Heart right ventricle (tissue), 16 donors: Measurements from ENCODE around the gene KRT39. TPM values are rescaled to one million over a fixed set of nuclear protein-coding genes. Genes with fewer than 3 reads are reported as not detected.
"Not testable (repeated sequence)": the region's sequence is repeated elsewhere in the genome, so short reads cannot be mapped to it uniquely, and the experiment has no call there.

ENCODE experiments used
- ATAC-seq, 8 donors: fragments of 200-7000 bp; cut with Tn5 transposase; one replicate each; pipeline ENCODE4 v1.9.1; 2020; ENCODE audit warnings: mild to moderate bottlenecking in 8 of 8, moderate library complexity in 8 of 8, moderate number of reproducible peaks in 1 of 8
- DNase-seq, 2 donors: peaks; one replicate each; pipeline ENCODE4 v3.0.0-alpha.2; 2020
- H3K27ac ChIP-seq, 10 donors: fragments of 200-600 bp; sonication (generic) in 2 of 10; one replicate each; pipeline versions ENCODE4 v1.5.0 to v1.8.0; 2020 to 2022; ENCODE audit warnings: mild to moderate bottlenecking in 3 of 10
- H3K27me3 ChIP-seq, 7 donors: fragments of 200-600 bp; one replicate each; pipeline ENCODE4 v1.8.0; 2021 to 2022; ENCODE audit warnings: mild to moderate bottlenecking in 2 of 7
- H3K36me3 ChIP-seq, 9 donors: fragments of 200-600 bp; sonication (generic) in 1 of 9; one replicate each; pipeline versions ENCODE4 v1.5.0 to v1.8.0; 2020 to 2022; ENCODE audit warnings: mild to moderate bottlenecking in 2 of 9
- H3K4me1 ChIP-seq, 9 donors: fragments of 200-600 bp; sonication (generic) in 1 of 9; one replicate each; pipeline versions ENCODE4 v1.5.0 to v1.8.0; 2020 to 2022; ENCODE audit warnings: mild to moderate bottlenecking in 4 of 9
- H3K4me3 ChIP-seq, 10 donors: fragments of 200-600 bp; sonication (generic) in 2 of 10; one replicate each; pipeline versions ENCODE4 v1.5.0 to v1.8.0; 2020 to 2022; ENCODE audit warnings: mild to moderate bottlenecking in 7 of 10, moderate library complexity in 2 of 10
- H3K9me3 ChIP-seq, 11 donors: fragments of 200-600 bp in 10 of 11; sonication (generic) in 2 of 11; one replicate each; pipeline versions ENCODE4 v1.5.0 to v1.8.0; 2013 to 2022; ENCODE audit warnings: mild to moderate bottlenecking in 2 of 11, control low read depth in 1 of 11, moderate library complexity in 1 of 11
- WGBS, 2 donors: extraction: QIAGEN DNeasy Blood & Tissue Kit; methylation state at CpG; one replicate each; pipeline ENCODE4 v1.1.7; 2013; ENCODE audit warnings: inconsistent platforms in 1 of 2; 5-methylcytosine and 5-hydroxymethylcytosine counted together
- intact Hi-C, 10 donors: fragments of 100-400 bp; cut with DNase I; formaldehyde crosslinking; loops; one replicate each; pipeline versions ENCODE4 v1.11.1 to v1.14.2; 2022
- polyA plus RNA-seq, 2 donors: library from polyadenylated mRNA; stranded (reverse); fragments of 200-250 nt; gene quantifications; one replicate each; pipeline ENCODE4 v1.2.3, GENCODE V29; 2013
- total RNA-seq, 10 donors: library from RNA; stranded (reverse); fragmentation: NEBNext Ultra II Directional in 3 of 10; extraction: Animal tissue kit (Norgen Biotek cat#: 25700) in 3 of 10; gene quantifications; one replicate each; pipeline versions ENCODE4 v1.2.1 to v1.2.4, GENCODE V29; 2021 to 2023
- TF ChIP-seq, protein P1 (sequence below), 9 donors: fragments of 200-600 bp; sonication (generic) in 2 of 9; IDR thresholded peaks; one replicate each; pipeline versions ENCODE4 v1.5.0 to v1.8.0; 2021 to 2022; ENCODE audit warnings: antibody characterized with exemption in 9 of 9, mild to moderate bottlenecking in 5 of 9, moderate library complexity in 1 of 9
- donor health status: Arrhythmogenic right ventricular cardiomyopathy.
- donor health status: ischemic (EF 13 %, LVEDD 7.1; RV severe dilation, severe dysfunction).
- donor health status: healthy with polysubstance abuse.
- donor health status: DM: no; HTN: yes; CAD: no.
- donor health status: DM: no; HTN: no; CAD: no.
- donor health status: ischemic (EF 25% LVEDD 6.9; RV normal size, moderate dysfunction).
- donor health status: ischemic (EF 25% LVEDD 5.7; RV mildly dilated, moderate dysfunction).
- donor health status: healthy.
- donor health status: DM: yes; HTN: yes; CAD: no.
- donor health status: Ischemic cardiomyopathy.
- donor health status: ischemic (EF 35%, LVEDD 5.7; RV mildly dilated, moderate dysfunction).
- donor health status: nonischemic (EF 11% LVEDD 7.7; RV severe dilation, severe dysfunction).
- donor health status: DM: yes; HTN: yes; CAD: no.
- donor health status: PGD.
- donor health status: ischemic (EF 29% LVEDD 5.4; RV normal size, mild dysfunction).
- donor health status: nonischemic (EF 23%, LVEDD 6.1; RV moderate dilation, normal function).

Gene KRT39
- total and polyA plus RNA-seq, 12 donors = not detected

DNA sequence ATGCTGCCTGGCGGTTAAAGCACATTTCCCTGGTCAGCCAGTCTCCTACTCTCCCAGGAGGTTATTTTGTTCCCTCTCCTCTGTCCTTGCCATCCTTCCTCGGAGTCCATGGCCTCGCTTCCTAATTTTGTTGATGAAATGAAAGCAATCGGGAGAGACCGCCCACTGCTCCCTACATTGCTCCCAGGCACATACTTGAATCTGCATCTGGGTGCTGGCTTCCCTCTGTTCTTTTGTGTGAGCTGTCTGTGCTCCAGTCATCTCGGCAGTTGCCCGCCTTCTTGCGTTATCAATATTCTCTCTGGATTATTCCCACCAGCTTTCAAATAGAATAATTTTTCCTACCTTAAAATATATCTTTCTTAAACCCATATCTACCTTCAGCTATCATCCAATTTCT, 40.4 kb downstream of the KRT39 start:
- no peak overlapping the region for H3K4me3 ChIP-seq
- TF ChIP-seq, protein P1, sequence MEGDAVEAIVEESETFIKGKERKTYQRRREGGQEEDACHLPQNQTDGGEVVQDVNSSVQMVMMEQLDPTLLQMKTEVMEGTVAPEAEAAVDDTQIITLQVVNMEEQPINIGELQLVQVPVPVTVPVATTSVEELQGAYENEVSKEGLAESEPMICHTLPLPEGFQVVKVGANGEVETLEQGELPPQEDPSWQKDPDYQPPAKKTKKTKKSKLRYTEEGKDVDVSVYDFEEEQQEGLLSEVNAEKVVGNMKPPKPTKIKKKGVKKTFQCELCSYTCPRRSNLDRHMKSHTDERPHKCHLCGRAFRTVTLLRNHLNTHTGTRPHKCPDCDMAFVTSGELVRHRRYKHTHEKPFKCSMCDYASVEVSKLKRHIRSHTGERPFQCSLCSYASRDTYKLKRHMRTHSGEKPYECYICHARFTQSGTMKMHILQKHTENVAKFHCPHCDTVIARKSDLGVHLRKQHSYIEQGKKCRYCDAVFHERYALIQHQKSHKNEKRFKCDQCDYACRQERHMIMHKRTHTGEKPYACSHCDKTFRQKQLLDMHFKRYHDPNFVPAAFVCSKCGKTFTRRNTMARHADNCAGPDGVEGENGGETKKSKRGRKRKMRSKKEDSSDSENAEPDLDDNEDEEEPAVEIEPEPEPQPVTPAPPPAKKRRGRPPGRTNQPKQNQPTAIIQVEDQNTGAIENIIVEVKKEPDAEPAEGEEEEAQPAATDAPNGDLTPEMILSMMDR (IDR thresholded peaks at IDR 0.05) = no peak
- peaks cover 0 to 27% (median 13%) of the 10 kb centered on the region in 7 donors for H3K27me3 ChIP-seq
- ATAC-seq = no peak
- no peak for DNase-seq
- no peaks in the 10 kb centered on the region for H3K36me3 ChIP-seq
- peaks cover 0 to 11% (median 0%) of the 10 kb centered on the region in 9 donors for H3K4me1 ChIP-seq
- intact Hi-C loops = no loop called here
- 78 to 81% methylated on average over 8 of the region's 8 CpGs for WGBS, 2 donors
- H3K9me3 ChIP-seq = no peaks in the 10 kb centered on the region
- no peak overlapping the region for H3K27ac ChIP-seq

DNA sequence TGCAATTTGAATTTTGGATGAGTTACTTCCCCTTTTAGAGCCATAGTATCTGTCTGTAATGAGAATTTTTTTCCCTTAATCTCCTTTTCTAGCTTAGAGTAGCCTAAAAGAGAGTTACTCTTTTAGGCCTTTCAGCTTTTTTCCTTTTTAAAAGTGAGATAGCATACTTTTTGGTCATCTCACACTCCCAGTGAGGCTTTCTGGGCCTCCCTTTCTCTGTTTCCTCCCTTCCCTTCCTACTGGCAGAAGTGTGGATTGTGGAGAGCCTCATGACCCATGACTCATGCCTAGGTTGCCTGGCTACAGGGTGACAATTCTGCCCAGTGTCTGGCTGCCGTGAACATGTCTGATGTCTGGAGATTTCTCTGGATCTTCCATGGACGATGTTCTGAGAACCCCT, 44.5 kb downstream of the KRT39 start:
- intact Hi-C loops = no loop called here
- Histone ChIP-seq H3K27ac (peak overlapping the region in 1 of 10 donors; percentile 45), H3K4me3 (no peak overlapping the region), H3K4me1 (peaks cover 0 to 11% (median 0%) of the 10 kb centered on the region in 9 donors), H3K36me3 (no peaks in the 10 kb centered on the region), H3K27me3 (peaks cover 0 to 27% (median 13%) of the 10 kb centered on the region in 7 donors), H3K9me3 (no peaks in the 10 kb centered on the region)
- TF ChIP-seq, protein P1 (IDR thresholded peaks at IDR 0.05) = no peak
- ATAC-seq (peak in 5 of 8 donors; percentile 51 to 86 (median 67)), DNase-seq (no peak)
- 59% methylated on average over 2 of the region's 2 CpGs for WGBS, 2 donors

GRCh38 chr17:40921026-40921425, 45.7 kb downstream of the KRT39 start:
- no peak for ATAC-seq
- no peak overlapping the region for H3K27ac ChIP-seq
- H3K4me3 ChIP-seq = no peak overlapping the region
- H3K27me3 ChIP-seq = peaks cover 0 to 17% (median 9%) of the 10 kb centered on the region in 7 donors
- H3K36me3 ChIP-seq = no peaks in the 10 kb centered on the region
- no peak for DNase-seq
- TF ChIP-seq, protein P1 (IDR thresholded peaks at IDR 0.05) = no peak
- no peaks in the 10 kb centered on the region for H3K9me3 ChIP-seq
- 69 to 73% methylated on average over 2 of the region's 2 CpGs for WGBS, 2 donors
- intact Hi-C loops = no loop called here
- H3K4me1 ChIP-seq = peaks cover 0 to 11% (median 0%) of the 10 kb centered on the region in 9 donors

GRCh38 chr17:40917116-40917515, 49.6 kb downstream of the KRT39 start:
- H3K36me3 ChIP-seq, H3K27me3 ChIP-seq, H3K27ac ChIP-seq, H3K4me3 ChIP-seq, DNase-seq, H3K9me3 ChIP-seq, ATAC-seq: not testable (repeated sequence)
- peaks cover 0 to 30% (median 0%) of the 10 kb centered on the region in 9 donors for H3K4me1 ChIP-seq
- intact Hi-C loops = loop anchor here in 4 of 10 donors (5.0 to 10.0 kb wide), 4 partner anchors 408 to 745 kb away; no protein-coding TSS in a partner anchor
- 96 to 97% methylated on average over 2 of the region's 2 CpGs for WGBS, 2 donors

DNA sequence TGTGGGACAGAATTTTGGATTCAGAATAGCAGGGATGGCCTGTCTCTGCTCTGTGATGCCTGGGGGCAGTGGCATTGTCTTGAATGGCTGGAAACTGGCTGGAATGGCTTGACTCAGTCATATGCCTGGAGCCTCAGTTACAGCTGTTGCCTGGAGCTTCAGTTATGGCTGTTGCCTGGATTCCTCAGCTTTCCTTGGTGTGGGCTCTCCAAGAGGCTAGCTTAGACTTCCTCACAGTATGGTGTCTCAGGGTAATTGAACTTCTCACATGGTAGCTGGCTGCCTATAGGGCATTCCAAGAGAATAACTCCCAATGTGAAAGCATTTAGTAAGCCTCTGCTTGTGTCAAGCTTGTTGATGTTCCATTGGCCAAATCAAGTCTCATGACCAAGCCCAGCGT, 50.4 kb downstream of the KRT39 start:
- intact Hi-C loops = loop anchor here in 4 of 10 donors (5.0 to 10.0 kb wide), 4 partner anchors 408 to 746 kb away; no protein-coding TSS in a partner anchor
- Histone ChIP-seq H3K9me3 (no peaks in the 10 kb centered on the region), H3K4me3 (no peak overlapping the region), H3K27ac (no peak overlapping the region), H3K36me3 (no peaks in the 10 kb centered on the region), H3K4me1 (peaks cover 0 to 30% (median 0%) of the 10 kb centered on the region in 9 donors), H3K27me3 (peaks cover 0 to 7% (median 0%) of the 10 kb centered on the region in 7 donors)
- 51% methylated on average over 1 of the region's 1 CpG for WGBS, 2 donors
- TF ChIP-seq, protein P1 (IDR thresholded peaks at IDR 0.05) = no peak
- DNase-seq = no peak
- ATAC-seq = no peak
